GM12872 (cell line): ENCODE measurements around the gene CPNE7.

ENCODE experiments used
- TF ChIP-seq, protein P1 (sequence below): IDR thresholded peaks from 3 replicates; pipeline ENCODE4 v1.5.1; 2011; ENCODE audit warnings: low read depth, mild to moderate bottlenecking, low read length, moderate library complexity; ENCODE audit not compliant: insufficient read depth

The CPNE7 gene

DNA sequence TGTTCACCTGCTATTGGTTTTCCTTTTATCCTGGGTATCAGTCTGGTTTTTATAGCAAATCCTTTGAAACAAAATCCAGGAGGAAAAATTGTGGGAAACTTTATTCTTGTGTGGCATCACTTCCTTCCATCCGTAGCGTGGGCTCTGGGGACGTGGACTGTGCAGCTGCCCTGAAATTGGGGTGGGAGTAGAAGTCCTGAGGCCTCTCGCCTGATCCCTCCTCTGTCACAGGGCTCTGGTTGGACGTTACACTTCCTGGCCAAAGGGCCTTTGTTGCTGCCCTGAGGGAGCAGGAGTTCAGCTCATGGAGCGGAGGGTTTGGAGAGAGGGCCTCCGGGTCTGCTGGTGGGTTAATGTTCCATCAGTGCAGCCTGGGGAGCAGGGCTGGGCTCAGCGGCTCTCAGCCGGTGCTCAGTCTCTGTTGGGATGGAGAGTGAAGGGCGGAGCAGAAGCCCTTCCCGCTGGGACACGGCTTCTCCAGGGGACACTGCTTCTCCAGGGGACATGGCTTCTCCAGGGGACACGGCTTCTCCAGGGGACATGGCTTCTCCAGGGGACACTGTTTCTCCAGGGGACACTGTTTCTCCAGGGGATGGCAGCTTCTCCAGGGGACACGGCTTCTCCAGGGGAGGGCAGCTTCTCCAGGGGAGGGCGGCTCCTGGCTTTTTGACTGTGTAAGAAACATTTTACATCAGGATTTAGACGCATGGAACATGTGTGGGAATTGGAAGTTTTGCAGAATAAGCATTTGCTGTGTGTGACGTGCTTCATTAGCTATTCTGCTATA, 30.3 kb upstream of the CPNE7 start:
- TF ChIP-seq, protein P1, sequence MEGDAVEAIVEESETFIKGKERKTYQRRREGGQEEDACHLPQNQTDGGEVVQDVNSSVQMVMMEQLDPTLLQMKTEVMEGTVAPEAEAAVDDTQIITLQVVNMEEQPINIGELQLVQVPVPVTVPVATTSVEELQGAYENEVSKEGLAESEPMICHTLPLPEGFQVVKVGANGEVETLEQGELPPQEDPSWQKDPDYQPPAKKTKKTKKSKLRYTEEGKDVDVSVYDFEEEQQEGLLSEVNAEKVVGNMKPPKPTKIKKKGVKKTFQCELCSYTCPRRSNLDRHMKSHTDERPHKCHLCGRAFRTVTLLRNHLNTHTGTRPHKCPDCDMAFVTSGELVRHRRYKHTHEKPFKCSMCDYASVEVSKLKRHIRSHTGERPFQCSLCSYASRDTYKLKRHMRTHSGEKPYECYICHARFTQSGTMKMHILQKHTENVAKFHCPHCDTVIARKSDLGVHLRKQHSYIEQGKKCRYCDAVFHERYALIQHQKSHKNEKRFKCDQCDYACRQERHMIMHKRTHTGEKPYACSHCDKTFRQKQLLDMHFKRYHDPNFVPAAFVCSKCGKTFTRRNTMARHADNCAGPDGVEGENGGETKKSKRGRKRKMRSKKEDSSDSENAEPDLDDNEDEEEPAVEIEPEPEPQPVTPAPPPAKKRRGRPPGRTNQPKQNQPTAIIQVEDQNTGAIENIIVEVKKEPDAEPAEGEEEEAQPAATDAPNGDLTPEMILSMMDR = no peak

DNA sequence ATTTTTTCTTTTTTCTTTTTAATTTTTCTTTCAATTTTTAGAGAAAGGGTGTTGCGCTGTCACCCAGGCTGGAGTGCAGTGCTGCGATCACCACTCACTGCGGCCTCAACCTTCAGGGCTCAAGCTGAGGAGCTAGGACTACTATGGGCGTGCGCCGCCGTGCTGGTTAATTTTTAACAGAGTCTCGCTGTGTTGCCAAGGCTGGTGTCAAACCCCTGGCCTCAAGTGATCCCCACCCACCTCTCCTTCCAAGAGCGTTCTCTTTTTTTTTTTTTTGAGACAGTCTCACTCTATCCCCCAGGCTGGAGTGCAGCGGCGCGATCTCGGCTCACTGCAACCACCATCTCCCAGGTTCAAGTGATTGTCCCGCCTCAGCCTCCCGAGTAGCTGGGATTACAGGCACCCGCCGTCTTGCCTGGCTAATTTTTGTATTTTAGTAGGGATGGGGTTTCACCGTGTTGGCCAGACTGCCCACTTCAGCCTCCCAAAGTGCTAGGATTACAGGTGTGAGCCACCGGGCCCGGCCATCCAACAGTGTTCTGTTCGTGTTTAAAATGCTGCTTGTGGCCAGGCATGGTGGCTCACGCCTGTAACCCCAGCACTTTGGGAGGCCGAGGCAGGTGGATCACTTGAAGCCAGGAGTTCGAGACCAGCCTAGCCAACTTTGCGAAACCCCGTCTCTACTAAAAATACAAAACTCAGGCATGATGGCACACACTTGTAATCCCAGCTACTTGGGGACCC, 29.6 kb upstream of the CPNE7 start:
- TF ChIP-seq, protein P1 = no peak

DNA sequence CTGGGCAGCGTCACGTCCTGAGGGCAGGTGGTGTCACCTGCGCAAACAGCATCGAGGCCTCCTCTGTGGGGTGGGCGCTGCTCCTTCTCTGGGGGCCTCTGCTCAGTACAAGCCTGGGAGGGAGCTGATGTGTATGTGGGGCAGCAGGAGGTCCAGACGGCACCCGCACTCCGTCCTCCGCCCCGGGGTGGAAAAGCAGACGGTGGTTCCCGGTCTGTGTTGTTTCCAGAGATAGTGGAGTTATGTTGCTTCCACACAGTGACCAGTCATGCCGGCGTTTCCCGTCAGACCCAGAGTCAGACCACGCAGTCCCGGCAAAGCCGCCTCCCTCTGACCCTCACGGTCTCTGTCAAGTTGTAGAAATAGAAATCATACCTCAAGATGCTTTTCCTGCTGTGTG, 28.8 kb upstream of the CPNE7 start:
- TF ChIP-seq, protein P1 = no peak

DNA sequence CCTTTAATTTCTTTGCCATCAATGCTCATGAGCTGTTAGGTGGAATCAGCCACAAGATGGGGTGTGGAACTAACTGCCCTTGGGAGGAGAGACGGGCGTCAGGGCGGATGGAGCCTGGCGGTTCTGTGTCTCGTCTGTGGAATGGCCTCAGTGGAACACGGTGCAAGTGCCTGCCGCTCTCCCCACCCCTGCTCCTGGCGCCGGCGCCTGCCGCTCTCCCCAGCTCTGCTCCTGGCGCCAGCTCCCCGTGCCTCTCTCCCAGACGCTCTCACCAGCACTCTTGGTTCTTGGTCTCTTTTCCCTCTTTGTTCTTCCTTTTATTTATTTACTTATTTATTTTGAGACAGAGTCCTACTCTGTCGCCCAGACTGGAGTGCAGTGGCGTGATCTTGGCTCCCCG, 28.3 kb upstream of the CPNE7 start:
- TF ChIP-seq, protein P1 = no peak

DNA sequence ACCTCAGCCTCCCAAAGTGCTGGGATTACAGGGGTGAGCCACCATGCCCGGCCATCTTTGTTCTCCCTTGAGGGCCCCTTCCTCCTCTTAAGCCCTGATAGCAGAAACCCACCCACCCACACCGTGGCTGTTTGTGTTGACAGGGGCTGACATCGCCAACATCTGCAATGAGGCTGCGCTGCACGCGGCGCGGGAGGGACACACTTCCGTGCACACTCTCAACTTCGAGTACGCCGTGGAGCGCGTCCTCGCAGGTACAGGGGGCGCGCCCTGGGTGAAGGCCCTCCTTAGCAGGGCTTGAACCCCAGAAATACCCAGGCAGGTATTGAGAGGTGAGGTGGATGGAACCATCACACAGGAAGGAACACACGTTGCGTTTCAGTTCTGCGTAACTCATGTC, 27.7 kb upstream of the CPNE7 start:
- TF ChIP-seq, protein P1 = no peak

DNA sequence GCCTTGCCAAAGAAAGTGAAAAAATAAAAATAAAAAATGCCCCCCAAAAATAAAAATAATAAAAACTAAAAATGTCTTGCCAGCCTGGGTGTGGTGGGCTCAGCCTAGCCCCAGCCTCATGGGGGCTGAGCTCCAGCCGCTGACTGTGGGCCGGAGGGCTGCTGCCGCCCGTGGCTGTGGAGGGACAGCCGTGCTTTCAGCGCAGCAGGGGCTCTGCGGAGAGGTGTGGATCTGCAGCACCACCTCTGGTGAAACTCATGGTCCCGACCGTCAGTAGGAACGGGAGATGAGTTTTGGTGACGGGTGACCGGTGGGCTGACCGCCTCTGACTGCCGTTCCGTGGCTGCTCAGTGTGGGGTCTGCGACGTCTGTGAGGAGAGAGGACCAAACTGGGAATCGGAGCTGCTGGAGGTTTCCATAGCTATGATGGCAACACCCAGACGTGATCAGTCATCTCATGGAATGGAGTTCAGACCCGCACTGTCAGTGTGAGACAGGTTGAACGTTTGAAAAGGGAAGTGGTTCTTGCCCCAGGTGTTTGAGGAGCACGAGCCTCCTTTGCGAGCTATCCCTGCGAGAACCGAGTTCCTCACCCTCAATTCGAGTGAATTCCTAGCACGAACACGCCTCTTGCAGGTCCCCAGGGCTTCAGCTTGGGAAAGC, 27.1 kb upstream of the CPNE7 start:
- TF ChIP-seq, protein P1 = no peak

DNA sequence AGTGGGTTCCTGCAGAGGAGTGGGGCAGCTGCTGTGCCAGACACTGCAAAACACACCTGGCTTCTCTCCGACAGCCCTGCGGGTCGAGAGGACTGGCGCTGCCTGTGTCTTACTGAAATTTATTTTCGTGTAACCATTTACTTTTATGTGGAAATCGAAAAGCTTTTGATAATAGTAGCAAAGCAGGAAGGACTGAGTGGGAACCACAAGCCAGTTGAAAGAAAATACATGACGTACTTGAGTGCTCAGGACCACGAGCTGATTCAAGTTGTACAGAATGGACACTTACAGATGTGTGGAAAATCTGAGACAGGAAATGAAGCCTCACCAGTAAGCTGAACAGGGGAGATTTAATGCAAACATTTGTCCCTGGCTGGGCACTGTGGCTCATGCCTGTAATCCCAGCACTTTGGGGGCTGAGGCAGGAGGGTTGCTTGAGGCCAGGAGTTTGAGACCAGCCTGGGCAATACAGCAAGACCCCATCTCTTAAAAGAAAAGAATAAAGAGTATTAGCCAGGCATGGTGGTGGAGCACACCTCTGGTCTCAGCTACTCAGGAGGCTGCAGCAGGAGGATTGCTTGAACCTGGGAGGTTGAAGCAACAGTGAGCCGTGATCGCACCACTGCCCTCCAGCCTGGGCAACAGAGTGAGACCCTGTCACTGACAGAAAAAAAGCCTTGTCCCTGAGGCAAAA, 26.4 kb upstream of the CPNE7 start:
- TF ChIP-seq, protein P1 = no peak
